Stimulated activated CD4-positive, alpha-beta T cell treated with anti-CD3 and anti-CD28 coated beads, Interleukin-4, amount 100 ng/mL, for 4 hours (primary cell): Measurements from ENCODE around the gene PRKAR2B.

Source experiments
- DNase-seq, 2 experiments: peaks; one replicate each; pipeline ENCODE4 v3.0.0-alpha.2; 2020

The PRKAR2B gene

DNA sequence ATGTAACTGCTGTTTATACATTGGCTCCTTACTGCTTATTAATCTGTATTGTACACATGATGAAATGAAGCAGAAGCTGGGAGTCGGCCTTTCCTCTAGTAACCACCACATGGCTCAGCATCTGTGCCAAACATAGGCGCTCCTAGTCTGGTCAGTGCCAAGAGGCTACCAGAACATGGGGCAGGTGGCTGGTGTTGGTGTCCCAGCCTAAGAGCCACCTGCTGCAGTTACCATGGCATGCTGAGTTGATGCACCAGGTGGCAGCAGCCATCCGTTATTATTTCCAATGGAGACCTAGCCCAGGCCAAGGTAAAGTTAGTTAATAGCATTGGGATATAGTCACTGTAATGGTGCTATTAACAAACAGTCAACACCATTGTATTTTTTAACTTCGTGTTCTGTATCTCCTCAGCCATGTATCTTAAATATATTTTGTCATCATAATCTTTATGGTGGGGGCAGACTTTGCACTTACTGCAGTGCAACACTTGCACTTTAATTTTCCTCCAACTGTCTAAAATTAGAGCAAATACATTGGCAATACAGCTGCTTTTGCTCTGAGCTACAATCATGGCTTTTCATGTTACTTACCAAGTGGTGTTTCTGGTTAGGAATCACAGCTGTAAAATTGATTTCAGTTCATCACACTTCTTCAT, 157.4 kb downstream of the PRKAR2B start:
- peak in 1 of 2 experiments; percentile 11 for DNase-seq

DNA sequence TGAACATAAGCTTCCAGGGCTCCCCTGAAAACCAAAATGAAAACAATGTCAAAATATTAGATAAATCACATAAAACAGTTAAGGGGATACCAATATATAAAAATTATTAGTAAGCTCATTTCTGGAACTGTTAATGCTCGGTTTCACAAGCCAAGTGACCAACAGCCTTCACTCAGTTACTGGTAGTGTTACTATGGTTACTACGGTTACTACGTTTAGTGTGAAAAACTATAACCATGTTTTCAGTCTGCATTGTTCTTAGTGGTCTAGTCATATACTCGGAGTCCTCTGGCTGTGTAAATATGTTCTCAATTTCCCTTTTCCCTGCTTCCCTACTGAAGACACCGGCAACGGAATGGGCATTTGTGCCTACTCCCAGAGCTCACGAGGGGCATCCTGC, 159.1 kb downstream of the PRKAR2B start:
- no peak for DNase-seq

DNA sequence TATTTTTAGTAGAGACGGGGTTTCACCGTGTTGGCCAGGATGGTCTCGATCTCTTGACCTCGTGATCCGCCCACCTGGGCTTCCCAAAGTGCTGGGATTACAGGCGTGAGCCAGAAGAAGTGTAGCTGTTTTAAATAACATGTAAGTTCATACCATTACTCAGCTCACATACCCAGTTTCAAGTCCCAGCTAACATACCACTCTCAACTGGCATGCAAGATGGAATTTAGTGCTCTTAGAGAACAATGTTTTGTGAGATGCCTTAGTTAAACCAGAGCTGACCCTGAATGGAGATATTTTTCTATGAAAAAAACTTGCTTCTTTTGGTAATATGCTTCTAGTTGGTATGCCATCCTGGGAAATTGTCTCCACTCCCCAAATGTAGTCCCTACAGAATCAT, 161.6 kb downstream of the PRKAR2B start:
- no peak for DNase-seq

DNA sequence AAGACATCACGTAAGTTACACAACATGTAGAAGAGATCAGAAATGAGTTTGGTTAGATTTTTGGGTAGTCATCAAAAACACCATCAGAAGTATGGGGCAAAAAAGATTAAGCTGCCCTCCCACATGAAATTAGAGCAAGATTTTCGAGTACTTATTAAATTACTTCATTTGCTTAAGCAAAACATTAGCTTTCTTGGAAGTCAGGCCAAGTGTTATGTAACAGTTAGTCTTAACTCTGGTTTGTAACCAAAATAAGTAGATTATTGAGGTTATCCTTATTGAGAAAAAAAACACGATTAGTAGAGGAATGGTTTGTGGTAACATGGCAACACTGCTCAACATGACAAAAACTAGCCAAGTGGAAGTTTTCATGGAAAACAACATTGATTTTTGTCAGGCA, 162.2 kb downstream of the PRKAR2B start:
- DNase-seq, result no peak

DNA sequence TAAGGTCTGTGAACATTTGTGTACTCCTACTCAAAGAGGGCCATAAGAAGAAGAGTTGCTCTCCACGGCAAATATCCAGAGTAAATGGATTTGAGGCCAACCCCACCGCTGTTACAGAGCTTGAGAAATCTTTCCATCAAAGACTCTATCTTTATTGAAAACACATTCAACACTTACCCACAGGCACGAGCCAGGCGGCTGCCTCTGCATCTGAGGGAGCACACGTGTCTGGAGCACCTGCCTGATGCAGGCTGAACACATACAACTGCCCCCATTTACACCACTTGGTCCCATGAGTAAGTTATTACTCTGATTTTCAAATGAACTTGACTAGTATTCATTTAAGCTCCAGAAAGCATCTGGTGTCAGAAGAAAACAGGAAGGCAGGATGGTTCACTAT, 163.0 kb downstream of the PRKAR2B start:
- no peak for DNase-seq

DNA sequence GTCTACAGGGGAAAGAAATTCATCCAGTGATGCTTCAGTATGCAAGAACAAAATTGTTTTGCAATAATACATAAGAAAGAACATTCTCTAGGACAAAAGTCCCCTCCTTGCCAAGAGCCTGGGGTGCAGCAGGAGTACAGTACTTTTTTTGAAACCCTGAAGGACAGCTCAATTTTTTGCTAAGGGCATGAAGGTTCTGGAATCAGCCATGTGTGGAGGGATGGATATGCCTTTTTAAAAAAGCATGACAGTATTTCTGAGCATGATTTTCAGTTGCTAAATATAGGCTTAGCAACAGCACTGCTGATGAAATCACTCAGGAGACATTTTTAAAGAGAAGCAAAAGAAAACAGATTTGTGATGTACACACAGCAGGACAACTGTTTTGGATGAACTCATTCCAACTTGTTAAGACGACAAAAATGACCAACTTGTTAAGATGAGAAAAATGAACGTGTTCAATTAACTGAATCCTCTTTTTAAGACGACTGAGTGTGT, 163.6 kb downstream of the PRKAR2B start:
- no peak for DNase-seq

DNA sequence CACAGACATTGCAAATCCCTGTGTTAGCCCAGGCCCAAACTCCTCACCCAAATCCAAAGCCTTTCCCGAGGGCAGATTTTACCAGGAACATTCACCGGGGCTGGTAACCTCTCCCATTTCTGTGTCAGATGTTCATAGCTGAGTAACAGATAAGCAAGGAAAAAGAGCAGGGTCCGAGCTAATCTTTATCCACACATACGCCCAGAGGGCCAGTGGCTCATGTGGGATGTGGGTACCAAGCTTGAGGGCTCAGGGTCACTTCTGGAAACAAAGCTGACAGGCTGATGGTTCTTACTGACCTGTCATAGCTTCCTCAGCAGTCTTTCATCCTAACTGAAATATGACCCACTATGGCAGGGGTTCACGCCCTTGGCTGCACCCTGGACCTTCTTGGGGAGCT, 164.1 kb downstream of the PRKAR2B start:
- no peak for DNase-seq

DNA sequence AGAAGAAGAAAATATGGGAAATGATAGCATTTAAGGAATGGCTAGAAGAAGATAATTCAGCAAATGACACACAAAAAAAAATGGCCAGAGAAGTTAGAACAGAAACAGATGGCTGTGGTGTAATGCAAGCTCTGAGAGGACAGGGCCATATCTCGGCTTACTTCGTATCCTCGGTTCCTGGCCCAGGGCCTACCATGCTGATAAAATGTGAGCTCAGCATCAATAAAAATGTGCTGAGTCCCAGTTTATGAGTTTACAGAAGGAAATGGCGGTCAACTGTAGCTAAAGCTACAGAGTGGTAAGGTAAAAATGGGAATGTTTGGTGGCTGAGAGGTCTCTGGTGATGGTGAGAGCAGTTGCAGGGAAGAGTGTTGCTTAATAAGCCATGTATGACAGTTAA, 165.1 kb downstream of the PRKAR2B start:
- DNase-seq, result no peak

DNA sequence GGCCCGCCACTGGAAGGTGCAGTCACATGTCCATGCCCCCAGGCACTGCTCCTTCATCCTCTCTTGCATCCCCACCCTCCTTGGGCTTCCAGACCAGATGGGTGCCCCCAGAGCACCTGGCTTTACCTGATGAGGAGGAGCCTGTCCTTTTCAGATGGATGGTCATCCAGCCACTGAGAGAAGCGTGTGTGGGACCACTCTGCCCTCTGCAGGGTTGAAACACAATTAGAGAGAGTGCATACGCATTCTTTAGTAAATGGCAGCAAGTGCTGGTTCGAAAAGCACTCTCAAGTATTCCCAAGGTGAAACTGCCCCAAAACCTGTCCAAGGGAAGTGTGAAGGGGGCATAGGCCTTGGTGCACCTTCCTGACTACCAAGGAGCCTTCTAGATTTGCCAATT, 165.9 kb downstream of the PRKAR2B start:
- DNase-seq, result no peak
